Esophagus muscularis mucosa (tissue), 4 donors: ENCODE data around the gene PACRG. TPM values are rescaled to one million over a fixed set of nuclear protein-coding genes. Genes with fewer than 3 reads are reported as not detected.

ENCODE experiments used
- DNase-seq: peaks from one replicate; pipeline ENCODE4 v3.0.0-alpha.2; 2017; ENCODE audit errors: extremely low spot score
- H3K27ac ChIP-seq, 4 donors: fragments of 200-600 bp; sonication (generic); replicated peaks in 1 of 4; 1 replicate in 3 of 4; 2 replicates in 1 of 4; pipeline ENCODE4 v1.5.1; 2016 to 2019; ENCODE audit warnings: mild to moderate bottlenecking in 1 of 4
- H3K27me3 ChIP-seq, 4 donors: fragments of 200-600 bp; sonication (generic); one replicate each; pipeline versions ENCODE4 v1.5.1 to v1.6.0; 2016 to 2019
- H3K36me3 ChIP-seq, 4 donors: fragments of 200-600 bp; sonication (generic); one replicate each; pipeline ENCODE4 v1.5.1; 2016 to 2019
- H3K4me1 ChIP-seq, 4 donors: fragments of 200-600 bp; sonication (generic); one replicate each; pipeline ENCODE4 v1.5.1; 2016 to 2019
- H3K4me3 ChIP-seq, 4 donors: fragments of 200-600 bp; sonication (generic); 1 replicate in 2 of 4; 2 replicates in 2 of 4; pipeline ENCODE4 v1.5.1; 2016 to 2019; ENCODE audit warnings: mild to moderate bottlenecking in 4 of 4, moderate library complexity in 1 of 4
- H3K9me3 ChIP-seq, 4 donors: fragments of 200-600 bp; sonication (generic); 1 replicate in 3 of 4; 2 replicates in 1 of 4; pipeline ENCODE4 v1.5.1; 2016 to 2019
- EP300 ChIP-seq: sonication (generic); formaldehyde crosslinking; IDR thresholded peaks from one replicate; pipeline ENCODE4 v1.6.1; 2017; ENCODE audit warnings: antibody characterized with exemption
- POLR2A ChIP-seq: fragments of 450-650 bp; IDR thresholded peaks from one replicate; pipeline ENCODE4 v1.6.1; 2017; ENCODE audit warnings: antibody characterized with exemption, moderate library complexity, mild to moderate bottlenecking, low read depth
- POLR2AphosphoS5 ChIP-seq, 2 donors: sonication (generic); formaldehyde crosslinking; IDR thresholded peaks; one replicate each; pipeline ENCODE4 v1.6.1; 2017; ENCODE audit warnings: antibody characterized with exemption in 2 of 2
- WGBS: methylation state at CpG from one replicate; pipeline ENCODE4 v1.1.5; 2018; 5-methylcytosine and 5-hydroxymethylcytosine counted together
- intact Hi-C: fragments of 100-400 bp; cut with DNase I; formaldehyde crosslinking; loops from one replicate; pipeline ENCODE4 v1.15.1; 2023
- total RNA-seq, 4 donors: library from RNA; depleted of rRNA; stranded (reverse); fragments of >200 nt; gene quantifications; one replicate each; pipeline versions ENCODE4 v1.1.0 to v1.2.1, GENCODE V29; 2016
- TF ChIP-seq, protein P1 (sequence below), 3 experiments: fragments of 200-600 bp in 2 of 3; fragments of 450-650 bp in 1 of 3; sonication (generic) in 2 of 3; IDR thresholded peaks; one replicate each; pipeline ENCODE4 v1.5.1; 2017 to 2019; ENCODE audit warnings: antibody characterized with exemption in 3 of 3, mild to moderate bottlenecking in 2 of 3, moderate library complexity in 1 of 3

PACRG gene
- total RNA-seq, 4 donors from 2014 or later: 1.3 to 3.5 (median 1.8) TPM; not detected in 1

DNA sequence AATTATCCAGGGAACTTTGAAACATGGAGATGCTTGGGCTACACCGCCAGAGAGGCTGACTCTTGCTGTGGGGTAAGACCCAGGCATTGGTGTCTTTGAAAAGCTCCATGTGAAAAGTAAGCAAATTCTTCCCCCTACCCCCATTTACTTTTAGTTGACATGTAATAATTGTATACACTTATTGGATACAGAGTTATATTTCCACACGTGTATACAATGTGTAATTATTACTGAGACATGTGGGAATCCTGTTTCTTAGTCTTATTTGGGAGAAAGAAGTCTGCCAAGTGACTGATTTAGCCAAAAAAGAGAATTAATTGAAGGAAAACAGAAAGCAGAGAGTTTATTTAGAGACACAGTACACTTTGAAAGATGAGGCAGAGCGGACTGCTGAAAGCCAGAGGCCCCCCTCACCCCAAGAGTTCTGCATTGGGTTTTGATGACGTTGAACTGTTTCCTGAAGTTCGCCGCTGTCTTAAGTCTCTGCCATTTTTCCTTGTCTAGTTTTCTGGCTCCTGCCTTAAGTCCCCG lies 193.8 kb downstream of the PACRG start:
- Histone ChIP-seq H3K27ac (no peak overlapping the region), H3K4me1 (no peaks in the 10 kb centered on the region), H3K9me3 (peaks cover 0 to 13% (median 7%) of the 10 kb centered on the region in 4 donors), H3K4me3 (no peak overlapping the region), H3K27me3 (no peaks in the 10 kb centered on the region), H3K36me3 (no peaks in the 10 kb centered on the region)
- DNase-seq: no peak
- TF ChIP-seq POLR2AphosphoS5 (IDR thresholded peaks at IDR 0.05) (no peak), POLR2A (no peak), EP300 (no peak)
- TF ChIP-seq, protein P1, sequence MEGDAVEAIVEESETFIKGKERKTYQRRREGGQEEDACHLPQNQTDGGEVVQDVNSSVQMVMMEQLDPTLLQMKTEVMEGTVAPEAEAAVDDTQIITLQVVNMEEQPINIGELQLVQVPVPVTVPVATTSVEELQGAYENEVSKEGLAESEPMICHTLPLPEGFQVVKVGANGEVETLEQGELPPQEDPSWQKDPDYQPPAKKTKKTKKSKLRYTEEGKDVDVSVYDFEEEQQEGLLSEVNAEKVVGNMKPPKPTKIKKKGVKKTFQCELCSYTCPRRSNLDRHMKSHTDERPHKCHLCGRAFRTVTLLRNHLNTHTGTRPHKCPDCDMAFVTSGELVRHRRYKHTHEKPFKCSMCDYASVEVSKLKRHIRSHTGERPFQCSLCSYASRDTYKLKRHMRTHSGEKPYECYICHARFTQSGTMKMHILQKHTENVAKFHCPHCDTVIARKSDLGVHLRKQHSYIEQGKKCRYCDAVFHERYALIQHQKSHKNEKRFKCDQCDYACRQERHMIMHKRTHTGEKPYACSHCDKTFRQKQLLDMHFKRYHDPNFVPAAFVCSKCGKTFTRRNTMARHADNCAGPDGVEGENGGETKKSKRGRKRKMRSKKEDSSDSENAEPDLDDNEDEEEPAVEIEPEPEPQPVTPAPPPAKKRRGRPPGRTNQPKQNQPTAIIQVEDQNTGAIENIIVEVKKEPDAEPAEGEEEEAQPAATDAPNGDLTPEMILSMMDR (IDR thresholded peaks at IDR 0.05): no peak
- 44% methylated on average over 7 of the region's 7 CpGs for WGBS
- intact Hi-C loops: no loop called here

DNA sequence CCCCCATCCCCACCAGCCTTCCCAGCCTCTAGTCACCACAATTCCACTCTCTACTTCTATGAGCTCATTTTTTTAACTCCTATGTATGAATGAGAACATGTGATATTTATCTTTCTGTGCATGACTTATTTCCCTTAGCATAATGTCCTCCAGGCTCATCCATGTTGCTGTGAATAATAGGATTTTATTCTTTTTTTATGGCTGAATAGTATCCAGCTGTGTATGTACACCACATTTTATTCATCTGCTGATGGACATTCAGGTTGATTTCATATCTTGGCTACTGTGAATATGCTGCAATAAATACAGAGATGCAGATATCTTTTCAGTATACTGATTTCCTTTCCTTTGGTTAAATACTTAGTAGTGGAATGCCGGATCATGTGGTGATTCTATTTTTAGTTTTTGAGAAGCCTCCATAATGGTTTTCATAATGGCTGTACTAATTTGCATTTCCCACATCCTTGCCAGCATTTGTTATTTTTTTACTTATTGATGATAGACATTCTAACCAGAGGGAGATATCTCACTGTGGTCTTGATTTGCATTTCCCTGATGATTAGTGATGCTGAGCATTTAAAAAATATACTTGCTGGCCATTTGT lies 194.9 kb downstream of the PACRG start:
- intact Hi-C loops: no loop called here
- 70% methylated on average over 1 of the region's 1 CpG for WGBS

DNA sequence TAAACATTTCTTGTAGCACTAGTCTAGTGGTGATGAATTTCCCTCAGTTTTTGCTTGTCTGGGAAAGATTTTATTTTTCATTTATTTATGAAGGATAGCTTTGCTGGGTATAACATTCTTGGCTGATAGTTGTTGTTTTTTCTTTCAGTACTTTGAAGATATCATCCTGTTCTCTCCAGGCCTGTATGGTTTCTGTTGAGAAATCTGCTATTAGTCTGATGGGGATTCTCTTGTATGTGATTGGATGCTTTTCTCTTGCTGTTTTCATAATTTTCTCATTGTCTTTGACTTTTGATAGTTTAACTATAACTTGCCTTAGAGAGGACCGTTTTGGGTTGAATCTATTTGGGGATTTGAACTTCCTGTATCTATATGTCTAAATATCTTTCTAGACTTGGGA lies 207.1 kb downstream of the PACRG start:
- TF ChIP-seq POLR2AphosphoS5 (IDR thresholded peaks at IDR 0.05): no peak
- TF ChIP-seq EP300: no peak
- TF ChIP-seq, protein P1 (IDR thresholded peaks at IDR 0.05): no peak
- intact Hi-C loops: no loop called here
- DNase-seq: no peak
- peaks cover 0 to 27% (median 22%) of the 10 kb centered on the region in 4 donors for H3K9me3 ChIP-seq
- H3K4me1 ChIP-seq: no peaks in the 10 kb centered on the region
- no peaks in the 10 kb centered on the region for H3K27me3 ChIP-seq
- no peak overlapping the region for H3K27ac ChIP-seq
- H3K4me3 ChIP-seq: no peak overlapping the region
- 74% methylated on average over 1 of the region's 1 CpG for WGBS
- H3K36me3 ChIP-seq: no peaks in the 10 kb centered on the region

More for the DNA sequence above, 194.9 kb downstream of the PACRG start:
- H3K27ac ChIP-seq: no peak overlapping the region
- H3K27me3 ChIP-seq: no peaks in the 10 kb centered on the region
- H3K4me3 ChIP-seq: no peak overlapping the region
- H3K36me3 ChIP-seq: no peaks in the 10 kb centered on the region
- peaks cover 0 to 16% (median 7%) of the 10 kb centered on the region in 4 donors for H3K9me3 ChIP-seq
- no peak for DNase-seq
- H3K4me1 ChIP-seq: no peaks in the 10 kb centered on the region
- TF ChIP-seq POLR2AphosphoS5 (IDR thresholded peaks at IDR 0.05): no peak
- TF ChIP-seq POLR2A: no peak
- TF ChIP-seq, protein P1 (IDR thresholded peaks at IDR 0.05): no peak
- TF ChIP-seq EP300: no peak

DNA sequence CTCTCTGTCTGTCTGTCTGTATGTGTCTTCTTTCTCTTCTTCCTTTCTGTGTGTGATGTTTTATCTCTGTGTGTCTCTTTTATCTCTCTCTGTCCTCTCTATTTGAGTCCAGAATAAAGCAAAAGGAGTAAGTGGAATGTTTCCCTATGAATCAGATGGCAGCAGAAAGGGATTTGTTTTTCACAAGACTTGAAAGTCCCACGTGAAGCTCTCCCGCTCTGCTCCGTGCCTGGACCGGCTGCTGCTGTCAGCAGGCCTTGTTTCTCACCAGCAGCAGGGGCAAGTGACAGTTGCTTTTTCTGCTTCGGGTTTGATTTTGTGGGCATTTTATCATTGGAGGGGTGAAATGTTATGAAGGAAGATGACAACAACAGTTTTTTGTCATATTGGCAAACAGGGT lies 212.7 kb downstream of the PACRG start:
- no peak for TF ChIP-seq POLR2AphosphoS5 (IDR thresholded peaks at IDR 0.05)
- no peak for DNase-seq
- H3K4me1 ChIP-seq: no peaks in the 10 kb centered on the region
- H3K36me3 ChIP-seq: no peaks in the 10 kb centered on the region
- intact Hi-C loops: no loop called here
- H3K4me3 ChIP-seq: no peak overlapping the region
- 59% methylated on average over 5 of the region's 5 CpGs for WGBS
- H3K9me3 ChIP-seq: peaks cover 0 to 13% (median 8%) of the 10 kb centered on the region in 4 donors
- no peak overlapping the region for H3K27ac ChIP-seq
- H3K27me3 ChIP-seq: no peaks in the 10 kb centered on the region

DNA sequence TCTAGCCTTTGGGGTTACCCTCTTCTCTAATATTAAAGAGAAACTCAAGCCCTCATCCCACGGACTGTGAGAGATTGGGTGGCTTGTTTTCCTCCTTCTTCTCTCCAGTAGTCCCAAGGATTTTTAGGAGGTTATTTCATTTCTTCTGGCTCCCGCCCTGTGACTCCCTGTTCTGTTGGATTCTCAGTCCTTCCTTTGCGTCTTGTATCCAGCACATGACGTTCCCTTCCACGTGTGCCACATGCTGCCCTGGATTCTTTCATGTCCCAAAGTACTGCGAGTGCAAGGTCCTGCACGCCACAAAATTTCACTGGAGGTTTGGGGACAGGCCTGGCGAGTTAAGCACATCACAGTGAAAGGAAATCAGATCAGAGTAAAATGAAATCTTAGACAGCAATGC lies 213.4 kb downstream of the PACRG start:
- no peak for TF ChIP-seq POLR2AphosphoS5 (IDR thresholded peaks at IDR 0.05)
- Histone ChIP-seq H3K27ac (no peak overlapping the region), H3K36me3 (no peaks in the 10 kb centered on the region), H3K9me3 (peaks cover 0 to 8% (median 2%) of the 10 kb centered on the region in 4 donors), H3K27me3 (no peaks in the 10 kb centered on the region), H3K4me3 (no peak overlapping the region), H3K4me1 (no peaks in the 10 kb centered on the region)
- intact Hi-C loops: no loop called here
- 84% methylated on average over 8 of the region's 8 CpGs for WGBS
- DNase-seq: no peak

DNA sequence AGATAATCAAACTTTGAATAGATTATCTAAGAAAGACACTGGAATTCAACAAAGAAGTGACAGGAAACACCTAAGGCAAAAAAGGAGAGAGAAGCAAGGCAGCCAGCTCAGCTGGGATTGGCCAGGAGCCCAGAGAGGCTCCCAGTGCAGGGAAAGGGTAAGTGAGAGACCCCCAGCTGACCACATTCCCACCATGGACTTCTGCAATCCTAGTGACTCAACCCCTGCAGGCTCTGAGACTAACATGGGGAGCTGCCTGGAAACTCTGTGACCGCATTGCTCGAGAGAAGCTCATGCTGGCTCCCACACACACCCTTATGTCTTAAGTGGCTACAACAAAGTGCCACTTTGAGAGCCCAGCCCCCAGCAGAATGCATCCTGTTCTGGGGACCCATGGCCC lies 215.1 kb downstream of the PACRG start:
- intact Hi-C loops: no loop called here
- TF ChIP-seq POLR2AphosphoS5 (IDR thresholded peaks at IDR 0.05): no peak
- H3K4me1 ChIP-seq: no peaks in the 10 kb centered on the region
- H3K27ac ChIP-seq: no peak overlapping the region
- WGBS: 88% methylated on average over 2 of the region's 2 CpGs
- no peaks in the 10 kb centered on the region for H3K36me3 ChIP-seq
- no peak for DNase-seq
- no peak overlapping the region for H3K4me3 ChIP-seq
- H3K27me3 ChIP-seq: no peaks in the 10 kb centered on the region
- peaks cover 0 to 5% (median 0%) of the 10 kb centered on the region in 4 donors for H3K9me3 ChIP-seq
